ES-I3 (cell line): ENCODE data around the gene SSX2IP.
"Not testable (repeated sequence)": the region's sequence is repeated elsewhere in the genome, so short reads cannot be mapped to it uniquely, and the experiment has no call there.

Experiments
- H3K36me3 ChIP-seq: 2 replicates; pipeline ENCODE4 v1.6.1; 2013; ENCODE audit warnings: mild to moderate bottlenecking, low read length, control low read depth, moderate library complexity; ENCODE audit not compliant: insufficient read depth
- H3K4me1 ChIP-seq: 2 replicates; pipeline ENCODE4 v1.6.1; 2013; ENCODE audit warnings: mild to moderate bottlenecking, control low read depth, low read length; ENCODE audit not compliant: insufficient read depth
- H3K9ac ChIP-seq: 2 replicates; pipeline ENCODE4 v1.6.1; 2013; ENCODE audit warnings: low read depth, mild to moderate bottlenecking, low read length, moderate library complexity
- H3K9me3 ChIP-seq: 2 replicates; pipeline ENCODE4 v1.6.1; 2013; ENCODE audit warnings: mild to moderate bottlenecking, low read length, moderate library complexity; ENCODE audit not compliant: control insufficient read depth, insufficient read depth

The SSX2IP gene

GRCh38 chr1:84675631-84676030 lies 14.6 kb downstream of the SSX2IP start:
- no peak overlapping the region for H3K9ac ChIP-seq
- no peaks in the 10 kb centered on the region for H3K36me3 ChIP-seq
- peaks cover 35% of the 10 kb centered on the region for H3K4me1 ChIP-seq
- H3K9me3 ChIP-seq, result no peaks in the 10 kb centered on the region

- peaks cover 35% of the 10 kb centered on the region for H3K4me1 ChIP-seq
- H3K36me3 ChIP-seq, result no peaks in the 10 kb centered on the region
- no peaks in the 10 kb centered on the region for H3K9me3 ChIP-seq
- H3K9ac ChIP-seq, result no peak overlapping the region
These were observed 15.2 kb downstream of the SSX2IP start for GRCh38 chr1:84675106-84675505.

GRCh38 chr1:84674705-84675104 lies 15.6 kb downstream of the SSX2IP start:
- Histone ChIP-seq H3K4me1 (peaks cover 35% of the 10 kb centered on the region), H3K36me3 (no peaks in the 10 kb centered on the region), H3K9me3 (no peaks in the 10 kb centered on the region), H3K9ac (no peak overlapping the region)

GRCh38 chr1:84674021-84674420 lies 16.2 kb downstream of the SSX2IP start:
- H3K36me3 ChIP-seq, result no peaks in the 10 kb centered on the region
- H3K4me1 ChIP-seq, result peaks cover 35% of the 10 kb centered on the region
- no peaks in the 10 kb centered on the region for H3K9me3 ChIP-seq
- H3K9ac ChIP-seq, result no peak overlapping the region

GRCh38 chr1:84672080-84672854 lies 18.0 kb downstream of the SSX2IP start:
- Histone ChIP-seq H3K9me3 (no peaks in the 10 kb centered on the region), H3K36me3 (no peaks in the 10 kb centered on the region), H3K4me1 (peaks cover 35% of the 10 kb centered on the region), H3K9ac (no peak overlapping the region)

GRCh38 chr1:84669831-84670230 lies 20.4 kb downstream of the SSX2IP start:
- H3K9me3 ChIP-seq, result no peaks in the 10 kb centered on the region
- H3K4me1 ChIP-seq, result peaks cover 19% of the 10 kb centered on the region; the same call in 1 of the 2 replicates
- no peak overlapping the region for H3K9ac ChIP-seq
- H3K36me3 ChIP-seq, result no peaks in the 10 kb centered on the region

- no peaks in the 10 kb centered on the region for H3K36me3 ChIP-seq
- peaks cover 4% of the 10 kb centered on the region; the same call in 1 of the 2 replicates for H3K4me1 ChIP-seq
- H3K9me3 ChIP-seq, result no peaks in the 10 kb centered on the region
- no peak overlapping the region for H3K9ac ChIP-seq
These were observed 22.1 kb downstream of the SSX2IP start for GRCh38 chr1:84668185-84668584.

GRCh38 chr1:84665703-84666317 lies 24.5 kb downstream of the SSX2IP start:
- Histone ChIP-seq H3K9me3 (no peaks in the 10 kb centered on the region), H3K4me1 (no peaks in the 10 kb centered on the region), H3K9ac (no peak overlapping the region), H3K36me3 (no peaks in the 10 kb centered on the region)

- Histone ChIP-seq H3K9me3 (no peaks in the 10 kb centered on the region), H3K9ac (no peak overlapping the region), H3K4me1 (no peaks in the 10 kb centered on the region), H3K36me3 (no peaks in the 10 kb centered on the region; the same call in 1 of the 2 replicates)
These were observed 37.1 kb downstream of the SSX2IP start for GRCh38 chr1:84653130-84653677.

- H3K9ac ChIP-seq, result no peak overlapping the region
These were observed 45.8 kb downstream of the SSX2IP start for GRCh38 chr1:84644472-84644871.

GRCh38 chr1:84643183-84643582 lies 47.1 kb downstream of the SSX2IP start:
- no peaks in the 10 kb centered on the region for H3K4me1 ChIP-seq
- no peak overlapping the region for H3K9ac ChIP-seq
- H3K36me3 ChIP-seq, result peaks cover 3% of the 10 kb centered on the region; the same call in 1 of the 2 replicates
- H3K9me3 ChIP-seq, result no peaks in the 10 kb centered on the region

More at GRCh38 chr1:84644472-84644871, 45.8 kb downstream of the SSX2IP start:
- Histone ChIP-seq H3K36me3 (peaks cover 3% of the 10 kb centered on the region; the same call in 1 of the 2 replicates), H3K4me1 (no peaks in the 10 kb centered on the region), H3K9me3 (no peaks in the 10 kb centered on the region)

GRCh38 chr1:84642774-84643173 lies 47.5 kb downstream of the SSX2IP start:
- Histone ChIP-seq H3K4me1 (no peaks in the 10 kb centered on the region), H3K36me3 (peaks cover 3% of the 10 kb centered on the region; the same call in 1 of the 2 replicates), H3K9ac (no peak overlapping the region), H3K9me3 (no peaks in the 10 kb centered on the region)

- not testable (repeated sequence) for H3K36me3 ChIP-seq, H3K9ac ChIP-seq, H3K9me3 ChIP-seq, H3K4me1 ChIP-seq
These were observed 50.5 kb downstream of the SSX2IP start for GRCh38 chr1:84639731-84640130.

GRCh38 chr1:84635429-84635828 lies 54.8 kb downstream of the SSX2IP start:
- peaks cover 8% of the 10 kb centered on the region for H3K4me1 ChIP-seq
- no peaks in the 10 kb centered on the region for H3K9me3 ChIP-seq
- H3K36me3 ChIP-seq, result no peaks in the 10 kb centered on the region
- H3K9ac ChIP-seq, result no peak overlapping the region
